GM12874 (cell line): Measurements from ENCODE around the gene TSPO2.

Experiments used
- TF ChIP-seq, protein P1 (sequence below): IDR thresholded peaks from 2 replicates; pipeline ENCODE4 v1.5.1; 2011; ENCODE audit warnings: low read depth, mild to moderate bottlenecking, control low read depth, low read length, moderate library complexity; ENCODE audit not compliant: insufficient read depth

Gene TSPO2, protein sequence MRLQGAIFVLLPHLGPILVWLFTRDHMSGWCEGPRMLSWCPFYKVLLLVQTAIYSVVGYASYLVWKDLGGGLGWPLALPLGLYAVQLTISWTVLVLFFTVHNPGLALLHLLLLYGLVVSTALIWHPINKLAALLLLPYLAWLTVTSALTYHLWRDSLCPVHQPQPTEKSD

DNA sequence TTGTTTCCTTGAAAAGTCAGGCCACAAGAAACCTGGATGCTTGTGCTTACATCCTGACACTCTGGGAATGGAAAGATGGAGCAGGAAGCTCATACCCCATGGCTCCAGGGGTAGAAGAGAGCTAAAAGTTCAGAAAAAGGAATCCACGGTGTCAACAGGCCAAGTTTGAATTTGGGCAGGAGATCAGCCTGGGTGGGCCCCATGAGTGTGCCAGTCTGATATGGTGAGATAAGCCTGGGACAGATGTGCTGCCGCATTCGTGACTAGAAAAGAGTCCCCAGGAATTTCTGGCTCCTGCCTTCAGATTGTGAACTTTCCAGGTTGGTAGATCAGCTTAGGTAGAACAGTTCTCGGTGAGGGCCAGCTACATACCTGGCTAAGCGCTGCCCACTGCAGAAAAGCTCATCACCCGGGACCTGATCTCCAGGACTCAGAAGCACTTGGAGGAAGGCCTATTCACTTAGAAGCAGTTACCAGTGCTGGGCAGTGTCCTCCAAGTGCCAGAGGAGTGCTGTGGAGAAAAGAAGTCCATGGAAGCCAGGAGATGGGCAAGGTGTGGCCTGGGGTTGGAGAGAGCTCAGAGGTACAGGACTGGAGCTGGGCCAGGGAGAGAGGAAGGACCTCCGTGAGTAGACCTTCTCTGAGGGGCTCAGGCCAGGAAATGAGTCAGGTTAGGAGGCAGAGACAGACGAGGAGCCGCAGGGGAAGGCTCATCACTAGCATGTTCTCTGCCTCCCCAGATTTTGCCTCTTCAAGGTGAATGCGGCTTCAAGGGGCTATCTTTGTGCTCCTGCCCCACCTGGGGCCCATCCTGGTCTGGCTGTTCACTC lies at the start of gene TSPO2:
TSS of gene TSPO2 (plus strand) at position 242 of the 830 bp plus-strand sequence. CDS start at position 761, 519 bp downstream.
- TF ChIP-seq, protein P1, sequence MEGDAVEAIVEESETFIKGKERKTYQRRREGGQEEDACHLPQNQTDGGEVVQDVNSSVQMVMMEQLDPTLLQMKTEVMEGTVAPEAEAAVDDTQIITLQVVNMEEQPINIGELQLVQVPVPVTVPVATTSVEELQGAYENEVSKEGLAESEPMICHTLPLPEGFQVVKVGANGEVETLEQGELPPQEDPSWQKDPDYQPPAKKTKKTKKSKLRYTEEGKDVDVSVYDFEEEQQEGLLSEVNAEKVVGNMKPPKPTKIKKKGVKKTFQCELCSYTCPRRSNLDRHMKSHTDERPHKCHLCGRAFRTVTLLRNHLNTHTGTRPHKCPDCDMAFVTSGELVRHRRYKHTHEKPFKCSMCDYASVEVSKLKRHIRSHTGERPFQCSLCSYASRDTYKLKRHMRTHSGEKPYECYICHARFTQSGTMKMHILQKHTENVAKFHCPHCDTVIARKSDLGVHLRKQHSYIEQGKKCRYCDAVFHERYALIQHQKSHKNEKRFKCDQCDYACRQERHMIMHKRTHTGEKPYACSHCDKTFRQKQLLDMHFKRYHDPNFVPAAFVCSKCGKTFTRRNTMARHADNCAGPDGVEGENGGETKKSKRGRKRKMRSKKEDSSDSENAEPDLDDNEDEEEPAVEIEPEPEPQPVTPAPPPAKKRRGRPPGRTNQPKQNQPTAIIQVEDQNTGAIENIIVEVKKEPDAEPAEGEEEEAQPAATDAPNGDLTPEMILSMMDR, result no peak

DNA sequence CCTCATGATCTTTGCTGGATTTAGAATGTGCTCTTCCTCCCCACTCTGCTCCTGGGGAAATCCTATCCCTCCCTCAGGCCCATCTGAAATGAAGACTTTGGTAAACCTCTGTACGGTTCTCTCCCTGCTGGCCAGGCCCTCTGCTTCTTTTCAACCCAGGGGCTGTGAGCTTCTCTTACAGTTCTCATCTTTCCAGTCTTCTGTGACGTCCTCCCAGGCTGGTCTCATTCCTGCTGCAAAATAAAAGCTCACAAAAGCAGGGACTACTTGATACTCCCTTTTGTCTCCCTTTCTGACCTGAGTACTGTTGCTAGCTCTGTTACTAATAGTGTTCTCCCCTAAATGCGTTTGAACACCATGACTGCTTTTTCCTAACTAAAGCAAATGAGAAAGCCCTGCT lies 49.5 kb upstream of the TSPO2 start:
- TF ChIP-seq, protein P1, result no peak

DNA sequence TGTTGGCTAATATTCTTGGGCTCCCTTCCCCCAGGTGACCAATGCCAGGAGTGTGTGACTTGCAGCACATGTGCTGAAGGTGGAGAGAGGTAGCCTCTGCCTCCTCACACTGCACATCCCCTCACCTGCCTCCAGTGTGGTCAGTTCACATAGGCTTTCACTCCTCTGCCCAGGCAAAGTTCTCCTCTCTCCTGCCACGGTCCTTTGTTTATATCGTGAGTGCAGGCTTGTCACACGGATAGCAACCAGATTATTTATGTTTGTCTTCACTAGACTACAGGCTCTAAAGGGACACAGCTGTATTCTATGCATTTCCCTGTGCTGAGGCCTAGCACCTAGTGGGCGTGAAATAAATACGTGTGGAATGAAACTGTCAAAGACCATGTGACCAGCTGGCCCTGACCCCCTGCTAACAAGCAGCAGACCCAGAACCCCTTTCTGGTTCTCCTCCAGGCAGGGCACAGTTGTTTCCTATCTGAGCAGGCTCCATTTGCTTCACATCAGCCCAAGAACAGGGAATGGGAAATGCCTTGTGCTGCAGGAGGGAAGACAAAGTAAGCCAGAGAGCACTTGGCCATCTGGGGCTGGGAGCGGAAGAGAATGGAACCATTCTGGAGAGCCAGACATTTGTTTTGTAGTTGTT lies 45.6 kb upstream of the TSPO2 start:
- TF ChIP-seq, protein P1, result no peak

DNA sequence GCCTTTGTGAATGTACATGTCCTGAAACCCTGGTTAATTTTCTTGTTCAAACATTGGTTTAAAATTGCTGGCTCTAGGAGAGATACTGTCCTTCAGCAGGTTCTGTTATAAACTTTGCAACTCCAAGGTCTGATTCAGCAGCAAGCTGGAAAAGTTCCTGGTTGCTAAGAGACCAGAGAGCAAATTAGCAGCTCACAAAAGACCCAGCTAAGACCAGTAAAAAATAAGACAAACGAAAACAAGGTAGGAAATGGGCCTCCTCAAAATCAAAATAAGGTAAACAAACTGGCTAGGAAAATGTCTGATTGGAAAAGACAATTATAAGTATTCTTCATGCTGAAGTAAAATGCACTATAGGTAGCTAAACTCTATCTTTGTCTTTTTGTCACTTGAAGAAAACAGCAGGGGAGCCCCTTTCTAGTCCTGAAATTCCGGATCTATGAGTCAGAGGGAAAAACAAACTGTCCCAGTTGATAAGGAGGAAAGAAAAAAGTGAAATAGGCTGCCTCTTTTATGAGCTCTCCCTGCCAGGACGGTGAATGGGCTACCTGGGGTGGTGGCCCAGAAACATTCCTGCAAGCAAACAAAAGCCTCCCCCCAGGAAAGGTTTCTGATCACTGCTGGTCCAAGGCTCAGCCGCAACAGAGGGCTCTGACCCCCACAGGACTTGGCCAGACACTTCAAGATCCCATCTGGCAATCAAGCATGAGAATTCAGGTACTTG lies 44.9 kb upstream of the TSPO2 start:
- TF ChIP-seq, protein P1, result no peak

DNA sequence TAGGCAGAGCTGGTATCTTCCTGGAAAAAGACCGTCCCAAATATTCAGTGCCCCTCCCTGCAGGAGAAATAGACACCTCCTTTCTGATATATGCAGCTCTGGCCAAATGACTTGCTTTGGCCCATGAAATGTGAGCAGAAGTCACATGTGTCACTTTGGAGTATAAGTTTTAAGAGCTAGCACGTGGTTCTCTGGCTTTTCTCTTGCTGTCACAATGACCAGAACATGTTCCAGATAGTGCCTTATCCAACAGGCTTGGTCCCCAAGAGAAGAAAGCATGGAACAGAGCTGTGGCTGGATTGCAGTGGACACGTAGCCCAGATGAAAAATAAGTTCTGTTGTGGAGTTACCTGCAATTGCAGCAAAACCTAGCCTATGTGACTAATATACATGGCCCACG lies 43.6 kb upstream of the TSPO2 start:
- TF ChIP-seq, protein P1, result no peak

DNA sequence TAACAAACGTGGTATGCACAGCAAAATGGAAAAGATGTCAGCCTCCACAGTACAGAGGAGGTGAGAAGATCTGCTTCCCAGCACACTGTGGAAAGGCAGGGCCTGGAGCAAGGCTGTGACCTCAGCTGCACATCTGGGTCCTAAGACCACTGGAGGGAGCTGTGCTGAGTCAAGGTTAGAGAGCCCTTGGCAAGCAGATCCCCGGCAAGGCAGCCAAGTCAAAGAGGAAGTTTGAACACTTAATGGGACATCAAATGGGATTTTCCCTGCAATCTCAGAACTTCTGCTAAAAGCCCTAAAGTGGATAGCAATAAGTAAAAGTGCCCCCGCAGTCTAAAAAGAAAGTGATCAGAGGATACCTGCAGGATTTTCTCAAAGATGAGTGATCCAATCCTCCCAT lies 42.7 kb upstream of the TSPO2 start:
- TF ChIP-seq, protein P1, result peak; percentile 54; the same call in 1 of the 2 replicates

DNA sequence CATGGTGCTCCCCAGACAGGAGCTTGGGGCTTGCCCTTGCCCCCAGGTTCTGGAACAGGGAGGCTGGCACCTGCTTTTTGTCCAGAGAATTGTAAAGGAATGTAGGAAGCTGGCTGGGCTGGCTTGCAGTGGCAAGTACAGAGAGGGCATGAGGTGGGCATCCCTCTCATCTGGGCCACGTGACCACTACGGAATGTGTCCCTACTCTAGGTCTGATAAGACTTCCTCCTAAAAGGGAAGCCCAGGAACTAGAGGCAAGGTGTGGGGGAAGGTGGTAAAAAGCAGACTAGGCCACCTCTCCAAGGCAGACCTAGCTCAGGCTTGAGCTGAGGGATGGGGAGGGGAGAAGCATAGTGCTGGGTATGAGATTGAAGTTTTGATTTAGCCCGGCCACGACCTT lies 42.0 kb upstream of the TSPO2 start:
- TF ChIP-seq, protein P1, result no peak
